Cardiac muscle cell (in vitro differentiated cells and primary cell): ENCODE results near the gene SGTA. TPM values are rescaled to one million over a fixed set of nuclear protein-coding genes. Genes with fewer than 3 reads are reported as not detected.
A peak's percentile ranks its signal among the peaks of the same experiment; 100 is the strongest.

ENCODE experiments used
- DNase-seq, 2 donors: peaks; one replicate each; pipeline versions ENCODE4 v3.0.0 to v3.0.0-alpha.2; 2010 to 2017; ENCODE audit warnings: low read depth in 1 of 2, low spot score in 1 of 2
- H3K27ac ChIP-seq: fragments of 200-600 bp; sonication (generic); 2 replicates; pipeline ENCODE4 v1.5.1; 2016
- H3K27me3 ChIP-seq: fragments of 200-600 bp; sonication (generic); 2 replicates; pipeline ENCODE4 v1.6.0; 2016; ENCODE audit warnings: control low read depth
- H3K36me3 ChIP-seq: fragments of 200-600 bp; sonication (generic); 2 replicates; pipeline ENCODE4 v1.5.1; 2016; ENCODE audit warnings: control low read depth
- H3K4me1 ChIP-seq: fragments of 200-600 bp; sonication (generic); 2 replicates; pipeline ENCODE4 v1.8.1; 2017; ENCODE audit warnings: low read depth, mild to moderate bottlenecking, mixed run types
- H3K4me3 ChIP-seq: fragments of 200-600 bp; sonication (generic); 2 replicates; pipeline ENCODE4 v1.5.1; 2016; ENCODE audit warnings: mild to moderate bottlenecking
- H3K9me3 ChIP-seq: fragments of 200-600 bp; sonication (generic); 2 replicates; pipeline ENCODE4 v1.5.1; 2017; ENCODE audit warnings: low read depth, mild to moderate bottlenecking, control low read depth
- polyA plus RNA-seq: library from polyadenylated mRNA; unstranded; fragments of >200 nt; fragmentation: Nextera tagmentation; extraction: Ambion mirVana; gene quantifications from 2 replicates; pipeline ENCODE4 v1.2.1, GENCODE V29; 2016
- total RNA-seq: library from RNA; depleted of rRNA; stranded (reverse); fragments of >200 nt; gene quantifications from 2 replicates; pipeline ENCODE4 v1.2.3, GENCODE V29; 2016
- TF ChIP-seq, protein P1 (sequence below): IDR thresholded peaks from 2 replicates; pipeline ENCODE4 v1.5.1; 2012; ENCODE audit warnings: low read depth, mild to moderate bottlenecking, low read length

Gene SGTA
- total and polyA plus RNA-seq, 2 experiments from 2014 or later: 102 to 135 TPM

DNA sequence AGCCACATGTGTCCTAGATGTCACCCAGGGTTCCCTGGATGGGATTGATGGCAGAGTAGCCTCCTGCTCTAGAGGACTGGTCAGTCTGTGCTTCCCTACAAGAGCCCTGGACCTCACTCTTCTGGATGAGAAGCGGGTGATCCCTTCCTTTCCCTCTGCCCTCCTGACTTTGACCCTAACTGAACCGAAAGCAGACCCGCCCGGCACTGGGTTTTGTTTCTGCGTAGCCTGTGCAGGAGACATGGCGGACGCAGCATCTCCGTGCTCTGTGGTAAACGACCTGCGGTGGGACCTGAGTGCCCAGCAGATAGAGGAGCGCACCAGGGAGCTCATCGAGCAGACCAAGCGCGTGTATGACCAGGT is 7.1 kb upstream of the SGTA start:
- no peak overlapping the region for H3K27ac ChIP-seq
- TF ChIP-seq, protein P1, sequence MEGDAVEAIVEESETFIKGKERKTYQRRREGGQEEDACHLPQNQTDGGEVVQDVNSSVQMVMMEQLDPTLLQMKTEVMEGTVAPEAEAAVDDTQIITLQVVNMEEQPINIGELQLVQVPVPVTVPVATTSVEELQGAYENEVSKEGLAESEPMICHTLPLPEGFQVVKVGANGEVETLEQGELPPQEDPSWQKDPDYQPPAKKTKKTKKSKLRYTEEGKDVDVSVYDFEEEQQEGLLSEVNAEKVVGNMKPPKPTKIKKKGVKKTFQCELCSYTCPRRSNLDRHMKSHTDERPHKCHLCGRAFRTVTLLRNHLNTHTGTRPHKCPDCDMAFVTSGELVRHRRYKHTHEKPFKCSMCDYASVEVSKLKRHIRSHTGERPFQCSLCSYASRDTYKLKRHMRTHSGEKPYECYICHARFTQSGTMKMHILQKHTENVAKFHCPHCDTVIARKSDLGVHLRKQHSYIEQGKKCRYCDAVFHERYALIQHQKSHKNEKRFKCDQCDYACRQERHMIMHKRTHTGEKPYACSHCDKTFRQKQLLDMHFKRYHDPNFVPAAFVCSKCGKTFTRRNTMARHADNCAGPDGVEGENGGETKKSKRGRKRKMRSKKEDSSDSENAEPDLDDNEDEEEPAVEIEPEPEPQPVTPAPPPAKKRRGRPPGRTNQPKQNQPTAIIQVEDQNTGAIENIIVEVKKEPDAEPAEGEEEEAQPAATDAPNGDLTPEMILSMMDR: no peak
- no peaks in the 10 kb centered on the region for H3K27me3 ChIP-seq
- no peak for DNase-seq
- H3K9me3 ChIP-seq: no peaks in the 10 kb centered on the region
- H3K36me3 ChIP-seq: peaks cover 22% of the 10 kb centered on the region
- no peaks in the 10 kb centered on the region for H3K4me1 ChIP-seq
- no peak overlapping the region for H3K4me3 ChIP-seq

DNA sequence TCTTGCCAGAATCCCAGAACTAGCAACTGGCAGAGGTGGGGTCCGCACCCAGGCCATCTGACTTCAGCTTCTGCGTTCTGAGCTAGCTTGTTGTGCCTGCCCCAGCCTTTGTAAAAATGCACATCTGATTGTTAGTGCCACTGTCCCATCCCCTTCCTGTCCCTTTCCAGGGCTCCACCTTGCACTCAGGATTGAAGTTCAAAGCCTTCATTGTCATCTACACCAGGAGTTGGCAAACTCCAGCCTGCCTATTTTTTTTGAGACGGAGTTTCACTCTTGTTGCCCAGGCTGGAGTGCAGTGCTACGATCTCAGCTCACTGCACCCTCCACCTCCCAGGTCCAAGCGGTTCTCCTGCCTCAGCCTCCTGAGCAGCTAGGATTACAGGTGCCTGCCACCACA is 5.2 kb upstream of the SGTA start:
- H3K36me3 ChIP-seq: peaks cover 9% of the 10 kb centered on the region
- H3K4me1 ChIP-seq: peaks cover 6% of the 10 kb centered on the region
- no peak overlapping the region for H3K4me3 ChIP-seq
- no peaks in the 10 kb centered on the region for H3K27me3 ChIP-seq
- no peak overlapping the region for H3K27ac ChIP-seq
- no peak for DNase-seq
- TF ChIP-seq, protein P1: no peak
- no peaks in the 10 kb centered on the region for H3K9me3 ChIP-seq

DNA sequence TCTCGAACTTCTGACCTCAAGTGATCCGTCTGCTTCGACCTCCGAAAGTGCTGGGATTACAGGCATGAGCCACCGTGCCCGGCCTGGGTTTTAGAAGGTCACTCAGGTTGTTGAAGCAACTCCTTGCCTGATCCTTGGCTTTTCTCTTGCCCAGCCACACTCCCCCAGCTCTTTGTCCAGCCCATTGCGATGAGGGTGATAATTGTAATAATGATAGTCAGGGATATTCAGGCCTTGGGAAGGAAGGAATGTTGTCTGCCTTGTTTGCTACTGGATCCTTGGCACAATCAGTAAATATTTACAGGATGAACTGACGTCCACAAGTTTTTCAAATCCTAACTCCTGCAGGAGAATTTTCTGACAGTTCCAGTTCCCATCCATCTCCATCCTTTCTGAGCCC is 4.0 kb upstream of the SGTA start:
- Histone ChIP-seq H3K4me3 (no peak overlapping the region), H3K27ac (no peak overlapping the region), H3K27me3 (no peaks in the 10 kb centered on the region), H3K4me1 (peaks cover 9% of the 10 kb centered on the region), H3K9me3 (no peaks in the 10 kb centered on the region), H3K36me3 (peaks cover 3% of the 10 kb centered on the region)
- TF ChIP-seq, protein P1: no peak
- no peak for DNase-seq

DNA sequence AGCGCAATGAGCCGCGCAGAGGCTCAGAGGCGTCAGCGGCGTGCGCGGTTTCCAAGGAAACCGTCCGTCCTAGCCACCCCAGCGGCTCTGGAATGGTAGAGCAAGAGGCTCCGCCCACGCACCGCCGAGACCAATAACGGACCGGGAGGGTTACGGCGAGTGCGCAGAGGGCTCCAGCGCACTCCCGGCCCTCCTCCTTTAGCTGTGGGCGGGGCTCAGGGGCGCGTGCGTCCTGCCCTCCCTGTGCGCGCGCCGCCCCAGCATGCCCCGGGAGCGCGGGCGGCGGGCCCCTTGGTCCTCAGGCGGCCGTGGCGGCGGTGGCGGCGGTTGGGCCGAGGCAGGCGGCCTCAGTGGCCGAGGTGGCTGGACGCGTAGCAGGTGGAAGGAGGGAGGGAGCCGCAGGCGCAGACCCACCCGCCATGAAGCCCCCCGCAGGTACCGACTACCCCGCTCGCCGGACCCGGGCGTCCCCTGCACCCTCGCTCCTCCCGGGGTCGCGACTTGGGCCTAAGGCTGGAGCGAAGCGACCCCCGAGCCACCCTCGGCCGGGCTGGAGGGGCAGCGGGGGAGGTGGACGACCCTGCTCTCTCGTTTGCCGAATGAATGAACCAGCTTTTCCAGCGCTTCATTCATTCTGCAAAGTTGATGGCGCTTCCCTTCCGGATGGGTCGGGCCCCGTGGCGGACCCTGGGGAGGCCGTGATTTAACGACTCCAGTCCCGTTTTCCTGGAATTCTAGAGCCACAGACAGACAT is 2.3 kb upstream of the SGTA start, which contains the start of gene THOP1:
Gene THOP1, plus strand, starts transcription at position 260 of the 754 bp plus-strand sequence. Its CDS starts 160 bp downstream, at position 420.
- DNase-seq: peak; percentile 99 to 100
- TF ChIP-seq, protein P1: no peak

DNA sequence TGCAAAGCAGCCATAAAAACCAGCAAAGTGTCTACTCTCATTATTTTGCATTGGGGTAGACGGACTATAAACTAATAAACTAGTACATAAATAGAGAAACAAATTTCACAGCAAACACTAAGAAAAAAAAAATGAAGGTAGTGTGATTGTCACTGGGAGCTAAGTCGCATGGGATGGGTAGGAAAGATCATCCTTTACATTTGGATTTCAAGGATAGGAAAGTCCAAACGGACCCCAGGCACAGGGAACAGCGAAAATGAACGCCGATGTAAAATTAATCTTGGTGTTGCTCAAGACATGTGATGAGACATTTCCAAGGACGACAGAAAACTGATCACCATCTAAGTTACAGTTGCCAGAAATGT is 690 bp upstream of the SGTA start:
- Histone ChIP-seq H3K9me3 (no peaks in the 10 kb centered on the region), H3K27me3 (no peaks in the 10 kb centered on the region), H3K36me3 (no peaks in the 10 kb centered on the region), H3K4me1 (peaks cover 18% of the 10 kb centered on the region), H3K4me3 (no peak overlapping the region), H3K27ac (peak overlapping the region; percentile 79)
- TF ChIP-seq, protein P1: no peak
- DNase-seq: no peak

More for the DNA sequence above, 2.3 kb upstream of the SGTA start, which contains the start of gene THOP1:
- no peaks in the 10 kb centered on the region for H3K9me3 ChIP-seq
- H3K4me1 ChIP-seq: peaks cover 17% of the 10 kb centered on the region
- no peaks in the 10 kb centered on the region for H3K36me3 ChIP-seq
- H3K27ac ChIP-seq: peak within 1 kb of the TSS; percentile 70
- no peaks in the 10 kb centered on the region for H3K27me3 ChIP-seq
- H3K4me3 ChIP-seq: peak within 1 kb of the TSS; percentile 90
